ENCODE measurements around the gene SLC44A5. TPM values are rescaled to one million over a fixed set of nuclear protein-coding genes. Genes with fewer than 3 reads are reported as not detected.

The SLC44A5 gene
- polyA plus RNA-seq, 3 donors, result not detected

GRCh38 chr1:75342786-75343185 is 268.1 kb downstream of the SLC44A5 start:
- Mint-ChIP-seq H3K9me3 (peaks cover 0 to 10% (median 0%) of the 10 kb centered on the region in 7 donors), H3K4me1 (no peaks in the 10 kb centered on the region), H3K27me3 (ENCODE audit: low read depth in 3 of 3) (peaks cover 0 to 2% (median 1%) of the 10 kb centered on the region in 3 donors), H3K27ac (no peak overlapping the region), H3K36me3 (no peaks in the 10 kb centered on the region), H3K4me3 (no peak overlapping the region)
- H3K27me3 ChIP-seq (ENCODE audit: control insufficient read depth in 2 of 2, insufficient read depth in 2 of 2, low read length in 2 of 2), result no peaks in the 10 kb centered on the region
- H2AFZ ChIP-seq (ENCODE audit: insufficient read depth, low read depth, low read length, poor library complexity, severe bottlenecking), result no peak overlapping the region
- H3K4me3 ChIP-seq (replicated peaks in 1 of 3; ENCODE audit: low read depth in 2 of 3, low read length in 3 of 3), result no peak overlapping the region
- no peaks in the 10 kb centered on the region for H3K79me2 ChIP-seq (ENCODE audit: insufficient read depth, low read length)
- intact Hi-C loops (cut with micrococcal nuclease), result no loop called here
- no peak for DNase-seq
- no peaks in the 10 kb centered on the region for H4K20me1 ChIP-seq (ENCODE audit: insufficient read depth, low read length)
- 90% methylated on average over 2 of the region's 4 CpGs for WGBS (ENCODE audit: insufficient coverage)
- no peak overlapping the region for H3K9ac ChIP-seq (ENCODE audit: insufficient read depth, low read length, poor library complexity, severe bottlenecking)
- no peaks in the 10 kb centered on the region for H3K36me3 ChIP-seq (replicated peaks in 1 of 2; ENCODE audit: control insufficient read depth in 1 of 2, insufficient read depth in 2 of 2, low read length in 2 of 2)
- no peaks in the 10 kb centered on the region for H3K9me3 ChIP-seq (replicated peaks in 1 of 2; ENCODE audit: control insufficient read depth in 1 of 2, insufficient read depth in 1 of 2, low read length in 2 of 2)
- H3K4me1 ChIP-seq (ENCODE audit: control insufficient read depth in 1 of 2, insufficient read depth in 2 of 2, low read length in 2 of 2), result no peaks in the 10 kb centered on the region
- no peak overlapping the region for H3K4me2 ChIP-seq (replicated peaks; ENCODE audit: extremely low read depth, low read length, poor library complexity, severe bottlenecking)
- no peak for TF ChIP-seq CTCF (IDR thresholded peaks at IDR 0.05)
- H3K27ac ChIP-seq (ENCODE audit: low read depth in 1 of 2, low read length in 2 of 2), result no peak overlapping the region

- H3K4me1 Mint-ChIP-seq, result no peaks in the 10 kb centered on the region
- Histone ChIP-seq H3K79me2 (ENCODE audit: insufficient read depth, low read length) (no peaks in the 10 kb centered on the region), H3K4me3 (replicated peaks in 1 of 3; ENCODE audit: low read depth in 2 of 3, low read length in 3 of 3) (no peak overlapping the region), H2AFZ (ENCODE audit: insufficient read depth, low read depth, low read length, poor library complexity, severe bottlenecking) (no peak overlapping the region), H3K9me3 (replicated peaks in 1 of 2; ENCODE audit: control insufficient read depth in 1 of 2, insufficient read depth in 1 of 2, low read length in 2 of 2) (no peaks in the 10 kb centered on the region), H3K36me3 (replicated peaks in 1 of 2; ENCODE audit: control insufficient read depth in 1 of 2, insufficient read depth in 2 of 2, low read length in 2 of 2) (no peaks in the 10 kb centered on the region), H3K27ac (ENCODE audit: low read depth in 1 of 2, low read length in 2 of 2) (no peak overlapping the region), H3K9ac (ENCODE audit: insufficient read depth, low read length, poor library complexity, severe bottlenecking) (no peak overlapping the region), H4K20me1 (ENCODE audit: insufficient read depth, low read length) (no peaks in the 10 kb centered on the region), H3K4me2 (replicated peaks; ENCODE audit: extremely low read depth, low read length, poor library complexity, severe bottlenecking) (no peak overlapping the region), H3K4me1 (ENCODE audit: control insufficient read depth in 1 of 2, insufficient read depth in 2 of 2, low read length in 2 of 2) (no peaks in the 10 kb centered on the region), H3K27me3 (ENCODE audit: control insufficient read depth in 2 of 2, insufficient read depth in 2 of 2, low read length in 2 of 2) (no peaks in the 10 kb centered on the region)
- 86% methylated on average over 2 of the region's 3 CpGs for WGBS (ENCODE audit: insufficient coverage)
- no peak for DNase-seq
- peaks cover 0 to 2% (median 1%) of the 10 kb centered on the region in 3 donors for H3K27me3 Mint-ChIP-seq (ENCODE audit: low read depth in 3 of 3)
- H3K4me3 Mint-ChIP-seq, result no peak overlapping the region
- H3K27ac Mint-ChIP-seq, result no peak overlapping the region
- TF ChIP-seq CTCF (IDR thresholded peaks at IDR 0.05), result no peak
- intact Hi-C loops (cut with micrococcal nuclease), result no loop called here
- H3K9me3 Mint-ChIP-seq, result peaks cover 0 to 6% (median 0%) of the 10 kb centered on the region in 7 donors
- no peaks in the 10 kb centered on the region for H3K36me3 Mint-ChIP-seq
Measured at GRCh38 chr1:75341537-75341936, 269.4 kb downstream of the SLC44A5 start.
